Measurements from ENCODE around the gene IGDCC3. TPM values are rescaled to one million over a fixed set of nuclear protein-coding genes. Genes with fewer than 3 reads are reported as not detected.

Gene IGDCC3
- total and polyA plus RNA-seq, 2 donors (not counting 3 experiments of a cell fraction or from before 2014, with no cell fraction given), result 0.03 TPM; not detected in 1

GRCh38 chr15:65418596-65418995 lies 40.8 kb upstream of the IGDCC3 start:
- Histone ChIP-seq H2AFZ (ENCODE audit: low read depth, low read length) (no peak overlapping the region), H3K36me3 (ENCODE audit: control insufficient read depth in 2 of 2, extremely low read depth in 1 of 2, insufficient read depth in 2 of 2, low read length in 2 of 2) (no peaks in the 10 kb centered on the region), H3K4me2 (ENCODE audit: insufficient read depth, low read length) (no peak overlapping the region), H4K20me1 (replicated peaks; ENCODE audit: control insufficient read depth, extremely low read depth, insufficient read depth, low read length) (no peaks in the 10 kb centered on the region), H3K9ac (replicated peaks; ENCODE audit: extremely low read depth, insufficient read depth, low read length) (no peak overlapping the region), H3K4me1 (ENCODE audit: control insufficient read depth, extremely low read depth, insufficient read depth, low read length) (peaks cover 9% of the 10 kb centered on the region), H3K4me3 (replicated peaks in 1 of 3; ENCODE audit: insufficient read depth in 1 of 3, low read depth in 1 of 3, low read length in 3 of 3) (no peak overlapping the region), H3K27me3 (ENCODE audit: control insufficient read depth in 2 of 2, insufficient read depth in 2 of 2, low read length in 2 of 2) (peaks cover 40 to 44% of the 10 kb centered on the region in 2 experiments), H3K9me1 (replicated peaks; ENCODE audit: control insufficient read depth, extremely low read depth, insufficient read depth, low read length) (no peaks in the 10 kb centered on the region), H3K27ac (ENCODE audit: insufficient read depth, low read depth, low read length) (no peak overlapping the region), H3K9me3 (replicated peaks; ENCODE audit: control insufficient read depth, insufficient read depth, low read length) (no peaks in the 10 kb centered on the region), H3K79me2 (ENCODE audit: control insufficient read depth, insufficient read depth, low read length) (no peaks in the 10 kb centered on the region)
- intact Hi-C loops (cut with micrococcal nuclease) (no loop called here), dilution Hi-C loops (cut with MboI; ENCODE audit: extremely low pct_ligation_motif_present, low sequenced_read_pairs) (no loop called here)
- DNase-seq (ENCODE audit: low read depth, low spot score) (no peak), FAIRE-seq (no peak)
- ChIA-PET POLR2A (no interaction called here), CTCF (interaction anchor here (0.9 kb wide), 2 partner anchors 13 to 17 kb away, joined by 3 read pairs; no protein-coding TSS in a partner anchor)
- TF ChIP-seq, protein P1, sequence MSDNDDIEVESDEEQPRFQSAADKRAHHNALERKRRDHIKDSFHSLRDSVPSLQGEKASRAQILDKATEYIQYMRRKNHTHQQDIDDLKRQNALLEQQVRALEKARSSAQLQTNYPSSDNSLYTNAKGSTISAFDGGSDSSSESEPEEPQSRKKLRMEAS (IDR thresholded peaks at IDR 0.05; ENCODE audit: insufficient read depth, insufficient read length), result no peak
- no peak for TF ChIP-seq MYC (IDR thresholded peaks at IDR 0.05; ENCODE audit: low read depth, low read length)
- TF ChIP-seq POLR2AphosphoS5 (IDR thresholded peaks at IDR 0.05; ENCODE audit: insufficient read depth, low read depth, low read length), result no peak
- no peak for TF ChIP-seq JUN (IDR thresholded peaks at IDR 0.05; ENCODE audit: borderline replicate concordance, insufficient read depth, insufficient read length, low read depth)
- no peak for TF ChIP-seq FOS (IDR thresholded peaks at IDR 0.05; ENCODE audit: borderline replicate concordance, insufficient read depth, low read length)
- TF ChIP-seq EZH2 (IDR thresholded peaks at IDR 0.05; ENCODE audit: borderline replicate concordance, low read depth, low read length, severe bottlenecking), result no peak
- TF ChIP-seq GATA2 (IDR thresholded peaks at IDR 0.05; ENCODE audit: insufficient read depth, insufficient read length, low read depth, low read length), result no peak
- no peak for TF ChIP-seq CTCF (IDR thresholded peaks at IDR 0.05; ENCODE audit: extremely low read depth in 1 of 2, insufficient read depth in 1 of 2, low read depth in 1 of 2, low read length in 2 of 2)
- no peak for TF ChIP-seq POLR2A (IDR thresholded peaks at IDR 0.05; ENCODE audit: low read depth, low read length)
- no TSS peak for BruUV-seq (replicated peaks)
